Thyroid gland (tissue), 4 donors: ENCODE data around the gene STYXL1. TPM values are rescaled to one million over a fixed set of nuclear protein-coding genes. Genes with fewer than 3 reads are reported as not detected.
A peak's percentile ranks its signal among the peaks of the same experiment; 100 is the strongest.

Experiments used
- DNase-seq, 2 donors: peaks; one replicate each; pipeline ENCODE4 v3.0.0-alpha.2; 2019
- H3K27ac ChIP-seq, 3 donors: fragments of 200-600 bp; sonication (generic); 1 replicate in 2 of 3; 2 replicates in 1 of 3; pipeline ENCODE4 v1.5.1; 2016 to 2019; ENCODE audit warnings: mild to moderate bottlenecking in 1 of 3, moderate library complexity in 1 of 3
- H3K27me3 ChIP-seq: fragments of 200-600 bp; sonication (generic); one replicate; pipeline ENCODE4 v1.5.1; 2019
- H3K36me3 ChIP-seq, 2 donors: fragments of 200-600 bp; sonication (generic); one replicate each; pipeline ENCODE4 v1.5.1; 2016 to 2019
- H3K4me1 ChIP-seq, 2 donors: fragments of 200-600 bp; sonication (generic); one replicate each; pipeline ENCODE4 v1.5.1; 2017 to 2019
- H3K4me3 ChIP-seq, 3 donors: fragments of 200-600 bp; sonication (generic); replicated peaks in 1 of 3; 1 replicate in 2 of 3; 2 replicates in 1 of 3; pipeline ENCODE4 v1.5.1; 2016; ENCODE audit warnings: mild to moderate bottlenecking in 1 of 3
- H3K9me3 ChIP-seq: fragments of 200-600 bp; sonication (generic); one replicate; pipeline ENCODE4 v1.5.1; 2017
- POLR2A ChIP-seq, 2 donors: fragments of 450-650 bp; IDR thresholded peaks; one replicate each; pipeline ENCODE4 v1.6.1; 2017; ENCODE audit warnings: antibody characterized with exemption in 2 of 2, mild to moderate bottlenecking in 2 of 2, moderate library complexity in 1 of 2
- WGBS, 2 donors: methylation state at CpG; one replicate each; pipeline ENCODE4 v1.1.5; 2017; 5-methylcytosine and 5-hydroxymethylcytosine counted together
- intact Hi-C: fragments of 100-400 bp; cut with DNase I; formaldehyde crosslinking; loops from one replicate; pipeline ENCODE4 v1.15.1; 2023
- total RNA-seq, 4 donors: library from RNA; depleted of rRNA; stranded (reverse); fragments of >200 nt; gene quantifications; one replicate each; pipeline ENCODE4 v1.2.3, GENCODE V29; 2016
- TF ChIP-seq, protein P1 (sequence below), 6 experiments: fragments of 200-600 bp in 3 of 6; fragments of 450-650 bp in 3 of 6; sonication (generic) in 3 of 6; IDR thresholded peaks; one replicate each; pipeline ENCODE4 v1.5.1; 2016 to 2019; ENCODE audit warnings: antibody characterized with exemption in 6 of 6, mild to moderate bottlenecking in 2 of 6, inconsistent platforms in 1 of 6, moderate library complexity in 1 of 6

The STYXL1 gene
- total RNA-seq, 4 donors from 2014 or later, result 14.5 to 53.7 (median 29.1) TPM

DNA sequence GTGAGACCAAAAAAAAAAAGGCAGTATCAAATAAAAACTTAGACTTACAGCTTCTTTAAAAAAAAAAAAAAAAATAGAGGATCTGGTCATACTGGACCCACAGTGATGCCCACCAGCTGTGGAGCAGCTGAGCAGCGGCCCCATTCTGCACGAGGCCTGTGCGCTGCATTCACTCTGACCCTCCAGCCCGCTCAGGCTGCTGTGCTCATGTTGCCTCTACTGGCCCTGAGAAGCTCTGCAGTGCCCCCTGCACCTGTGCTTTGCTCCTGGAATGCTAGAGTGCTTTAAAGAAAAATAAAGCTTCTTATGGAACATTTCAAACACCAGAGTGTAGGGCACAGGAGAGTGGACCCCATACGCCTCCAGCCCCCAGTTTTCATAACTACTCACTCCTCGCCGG, 86.6 kb downstream of the STYXL1 start:
- Histone ChIP-seq H3K27me3 (no peaks in the 10 kb centered on the region), H3K27ac (peak overlapping the region in 1 of 3 donors; percentile 79), H3K36me3 (peaks cover 0 to 18% of the 10 kb centered on the region in 2 donors), H3K4me3 (no peak overlapping the region), H3K9me3 (no peaks in the 10 kb centered on the region), H3K4me1 (peaks cover 12 to 76% of the 10 kb centered on the region in 2 donors)
- DNase-seq, result peak; percentile 38 to 42
- no peak for TF ChIP-seq POLR2A (IDR thresholded peaks at IDR 0.05)
- TF ChIP-seq, protein P1, sequence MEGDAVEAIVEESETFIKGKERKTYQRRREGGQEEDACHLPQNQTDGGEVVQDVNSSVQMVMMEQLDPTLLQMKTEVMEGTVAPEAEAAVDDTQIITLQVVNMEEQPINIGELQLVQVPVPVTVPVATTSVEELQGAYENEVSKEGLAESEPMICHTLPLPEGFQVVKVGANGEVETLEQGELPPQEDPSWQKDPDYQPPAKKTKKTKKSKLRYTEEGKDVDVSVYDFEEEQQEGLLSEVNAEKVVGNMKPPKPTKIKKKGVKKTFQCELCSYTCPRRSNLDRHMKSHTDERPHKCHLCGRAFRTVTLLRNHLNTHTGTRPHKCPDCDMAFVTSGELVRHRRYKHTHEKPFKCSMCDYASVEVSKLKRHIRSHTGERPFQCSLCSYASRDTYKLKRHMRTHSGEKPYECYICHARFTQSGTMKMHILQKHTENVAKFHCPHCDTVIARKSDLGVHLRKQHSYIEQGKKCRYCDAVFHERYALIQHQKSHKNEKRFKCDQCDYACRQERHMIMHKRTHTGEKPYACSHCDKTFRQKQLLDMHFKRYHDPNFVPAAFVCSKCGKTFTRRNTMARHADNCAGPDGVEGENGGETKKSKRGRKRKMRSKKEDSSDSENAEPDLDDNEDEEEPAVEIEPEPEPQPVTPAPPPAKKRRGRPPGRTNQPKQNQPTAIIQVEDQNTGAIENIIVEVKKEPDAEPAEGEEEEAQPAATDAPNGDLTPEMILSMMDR (IDR thresholded peaks at IDR 0.05), result peak in 3 of 6 experiments; percentile 16 to 33 (median 27)
- intact Hi-C loops, result no loop called here
- WGBS, 2 donors, result 80 to 88% methylated on average over 7 of the region's 7 CpGs

DNA sequence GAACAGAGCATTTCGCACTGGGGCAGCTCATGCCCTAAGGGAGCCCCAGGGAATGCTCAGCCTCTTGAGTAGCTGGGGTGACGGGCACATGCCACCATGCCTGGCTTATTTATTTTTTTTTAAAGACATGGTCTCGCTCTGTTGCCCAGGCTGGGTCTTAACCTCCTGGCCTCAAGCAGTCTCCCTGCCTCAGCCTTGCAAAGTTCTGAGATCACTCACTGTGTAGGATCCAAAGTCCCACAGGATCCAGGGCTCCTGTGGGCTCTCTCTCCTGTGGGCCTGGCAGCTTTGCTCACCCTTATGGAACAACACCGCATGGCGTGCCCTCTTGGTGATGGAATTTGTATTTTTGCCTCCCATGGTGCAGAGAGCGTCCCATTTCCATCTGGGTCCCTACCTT, 87.4 kb downstream of the STYXL1 start:
- TF ChIP-seq POLR2A (IDR thresholded peaks at IDR 0.05), result no peak
- TF ChIP-seq, protein P1 (IDR thresholded peaks at IDR 0.05), result no peak
- H3K9me3 ChIP-seq, result no peaks in the 10 kb centered on the region
- no peaks in the 10 kb centered on the region for H3K27me3 ChIP-seq
- 94 to 97% methylated on average over 6 of the region's 6 CpGs for WGBS, 2 donors
- H3K4me1 ChIP-seq, result peaks cover 15 to 76% of the 10 kb centered on the region in 2 donors
- H3K27ac ChIP-seq, result peak overlapping the region; percentile 29 to 79 (median 42)
- intact Hi-C loops, result no loop called here
- DNase-seq, result no peak
- H3K4me3 ChIP-seq, result no peak overlapping the region
- peaks cover 0 to 21% of the 10 kb centered on the region in 2 donors for H3K36me3 ChIP-seq

DNA sequence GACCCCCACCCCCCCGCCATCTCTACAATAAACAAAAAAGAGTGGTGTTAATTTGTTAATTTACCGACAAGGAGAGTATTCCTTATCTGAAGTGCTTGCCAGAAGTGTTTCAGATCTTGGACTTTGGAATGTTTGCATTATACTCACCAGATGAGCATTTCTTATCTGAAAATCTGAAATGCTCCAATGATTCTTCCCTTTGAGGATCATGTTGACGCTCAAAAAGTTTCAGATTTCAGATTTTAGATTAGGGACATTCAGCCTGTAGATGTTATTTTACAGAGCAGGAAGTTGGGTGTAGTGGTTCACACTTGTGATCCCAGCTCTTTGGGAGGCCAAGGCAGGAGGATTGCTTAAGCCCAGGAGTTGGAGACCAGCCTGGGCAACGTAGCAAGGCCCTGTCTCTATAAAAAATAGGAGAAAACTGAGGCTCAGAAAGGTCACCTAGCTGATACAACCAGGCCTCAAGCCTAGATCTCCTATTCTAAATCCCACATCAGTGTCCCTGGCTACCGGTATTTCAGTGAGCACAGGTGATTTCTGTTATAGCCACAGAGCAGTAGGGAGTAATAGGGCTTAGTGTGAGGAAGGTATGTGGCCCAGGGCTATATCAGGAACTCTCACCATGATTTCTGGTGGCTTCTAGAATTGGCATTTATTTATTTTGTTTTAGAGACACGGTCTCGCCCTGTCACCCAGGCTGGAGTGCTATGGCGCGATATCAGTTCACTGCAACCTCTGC, 88.8 kb downstream of the STYXL1 start:
- peaks cover 19 to 69% of the 10 kb centered on the region in 2 donors for H3K4me1 ChIP-seq
- H3K27ac ChIP-seq, result peak overlapping the region in 2 of 3 donors; percentile 15 to 79
- TF ChIP-seq POLR2A (IDR thresholded peaks at IDR 0.05), result no peak
- TF ChIP-seq, protein P1 (IDR thresholded peaks at IDR 0.05), result no peak
- intact Hi-C loops, result no loop called here
- H3K9me3 ChIP-seq, result no peaks in the 10 kb centered on the region
- H3K36me3 ChIP-seq, result peaks cover 0 to 31% of the 10 kb centered on the region in 2 donors
- no peak for DNase-seq
- WGBS, 2 donors, result 86% methylated on average over 9 of the region's 9 CpGs
- no peaks in the 10 kb centered on the region for H3K27me3 ChIP-seq
- H3K4me3 ChIP-seq, result no peak overlapping the region

DNA sequence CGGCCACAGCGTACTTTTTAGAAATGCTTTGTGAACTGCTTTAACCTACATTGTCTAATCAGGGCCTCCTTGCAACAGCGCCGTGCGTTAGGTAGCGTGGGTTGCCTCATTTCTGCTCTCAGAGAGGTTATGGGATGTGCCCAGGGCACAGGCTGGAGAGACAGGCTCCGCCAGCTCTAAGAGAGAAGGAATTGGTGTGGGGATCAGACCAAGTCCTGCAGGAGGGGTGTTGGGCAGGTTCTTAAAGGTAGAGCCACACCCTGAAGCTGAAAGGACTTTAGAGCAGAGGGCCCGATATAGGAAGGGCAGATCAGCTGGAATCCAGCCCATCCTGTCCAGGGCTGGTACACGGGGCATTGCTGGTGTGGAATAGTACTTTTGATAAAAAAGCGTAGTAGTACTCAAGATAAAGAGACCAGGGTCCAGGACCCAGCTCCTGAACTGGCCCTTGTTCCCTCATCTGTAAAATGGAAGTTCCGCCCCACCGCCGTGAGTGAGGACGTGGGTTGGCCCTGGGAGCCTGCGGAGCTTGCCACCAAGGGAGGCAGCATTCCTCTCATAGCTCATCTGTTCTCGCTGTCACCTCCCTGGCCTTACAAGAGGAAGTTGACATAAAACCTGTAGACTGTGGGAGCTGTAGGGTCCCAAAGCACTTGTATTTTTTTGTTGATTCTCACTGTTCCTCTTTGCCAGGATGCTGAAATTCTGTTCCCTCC, 90.6 kb downstream of the STYXL1 start:
- intact Hi-C loops, result no loop called here
- H3K4me3 ChIP-seq, result no peak overlapping the region
- no peaks in the 10 kb centered on the region for H3K27me3 ChIP-seq
- H3K4me1 ChIP-seq, result peaks cover 19 to 56% of the 10 kb centered on the region in 2 donors
- H3K36me3 ChIP-seq, result peaks cover 0 to 34% of the 10 kb centered on the region in 2 donors
- 51 to 73% methylated on average over 16 of the region's 16 CpGs for WGBS, 2 donors
- no peaks in the 10 kb centered on the region for H3K9me3 ChIP-seq
- TF ChIP-seq, protein P1 (IDR thresholded peaks at IDR 0.05), result no peak
- TF ChIP-seq POLR2A (IDR thresholded peaks at IDR 0.05), result no peak
- DNase-seq, result peak; percentile 80 to 87
- peak overlapping the region; percentile 55 to 83 (median 79) for H3K27ac ChIP-seq
